Left lung (tissue), 10 donors: Measurements from ENCODE around the gene B4GALNT1. TPM values are rescaled to one million over a fixed set of nuclear protein-coding genes. Genes with fewer than 3 reads are reported as not detected.

ENCODE experiments used
- ATAC-seq: fragments of 200-7000 bp; cut with Tn5 transposase; one replicate; pipeline ENCODE4 v1.9.1; 2020; ENCODE audit warnings: moderate library complexity
- DNase-seq, 4 donors: peaks; one replicate each; pipeline ENCODE4 v3.0.0-alpha.2; 2013 to 2020
- H3K27ac ChIP-seq, 2 donors: fragments of 200-600 bp; sonication (generic) in 1 of 2; one replicate each; pipeline versions ENCODE4 v1.5.0 to v1.8.0; 2020 to 2021
- H3K27me3 ChIP-seq, 2 donors: fragments of 200-600 bp; sonication (generic) in 1 of 2; one replicate each; pipeline versions ENCODE4 v1.5.0 to v1.8.0; 2020 to 2021
- H3K36me3 ChIP-seq, 2 donors: fragments of 200-600 bp; sonication (generic) in 1 of 2; one replicate each; pipeline versions ENCODE4 v1.5.0 to v1.8.0; 2020 to 2021
- H3K4me1 ChIP-seq, 2 donors: fragments of 200-600 bp; one replicate each; pipeline ENCODE4 v1.8.0; 2021
- H3K4me3 ChIP-seq, 2 donors: fragments of 200-600 bp; sonication (generic) in 1 of 2; one replicate each; pipeline versions ENCODE4 v1.5.0 to v1.8.0; 2020 to 2021; ENCODE audit warnings: mild to moderate bottlenecking in 1 of 2
- H3K9me3 ChIP-seq, 2 donors: fragments of 200-600 bp; sonication (generic) in 1 of 2; one replicate each; pipeline versions ENCODE4 v1.5.0 to v1.8.0; 2020 to 2021
- CTCF ChIP-seq, 2 donors: fragments of 200-600 bp; sonication (generic) in 1 of 2; IDR thresholded peaks; one replicate each; pipeline versions ENCODE4 v1.5.0 to v1.8.0; 2021; ENCODE audit warnings: antibody characterized with exemption in 2 of 2
- intact Hi-C, 2 donors: fragments of 100-400 bp; cut with DNase I; formaldehyde crosslinking; loops; one replicate each; pipeline versions ENCODE4 v1.11.2 to v1.14.2; 2022
- polyA plus RNA-seq, 6 donors: library from polyadenylated mRNA; unstranded; fragments of 120-200 nt; gene quantifications; one replicate each; pipeline ENCODE4 v1.2.1, GENCODE V29; 2013; ENCODE audit not compliant: insufficient read length in 6 of 6
- total RNA-seq, 2 donors: library from RNA; stranded (reverse); fragmentation: NEBNext Ultra II Directional; extraction: Animal tissue kit (Norgen Biotek cat#: 25700); gene quantifications; one replicate each; pipeline ENCODE4 v1.2.1, GENCODE V29; 2021
- donor health status: DM: no; HTN: yes; CAD: no.
- donor health status: DM: no; HTN: no; CAD: no.

Gene B4GALNT1
- total and polyA plus RNA-seq, 8 donors = 0.78 to 3.8 (median 1.4) TPM

- Histone ChIP-seq H3K4me3 (no peak overlapping the region), H3K36me3 (no peaks in the 10 kb centered on the region), H3K4me1 (peaks cover 13 to 38% of the 10 kb centered on the region in 2 donors), H3K27ac (no peak overlapping the region), H3K9me3 (no peaks in the 10 kb centered on the region), H3K27me3 (peaks cover 68 to 100% of the 10 kb centered on the region in 2 donors)
- DNase-seq (no peak), ATAC-seq (no peak)
- TF ChIP-seq CTCF (IDR thresholded peaks at IDR 0.05) = no peak
- intact Hi-C loops = no loop called here
Observed at GRCh38 chr12:57624441-57625220, 8.4 kb downstream of the B4GALNT1 start.

- Histone ChIP-seq H3K36me3 (no peaks in the 10 kb centered on the region), H3K27ac (no peak overlapping the region), H3K9me3 (no peaks in the 10 kb centered on the region), H3K4me3 (no peak overlapping the region), H3K27me3 (peaks cover 75 to 100% of the 10 kb centered on the region in 2 donors), H3K4me1 (peaks cover 13 to 43% of the 10 kb centered on the region in 2 donors)
- DNase-seq (no peak), ATAC-seq (no peak)
- TF ChIP-seq CTCF (IDR thresholded peaks at IDR 0.05) = no peak
- intact Hi-C loops = loop anchor here in 1 of 2 donors (2.0 kb wide), 1 partner anchor 41 kb away; no protein-coding TSS in a partner anchor
Observed at GRCh38 chr12:57623811-57624390, 9.1 kb downstream of the B4GALNT1 start.

- intact Hi-C loops = loop anchor here in 1 of 2 donors (2.0 kb wide), 1 partner anchor 41 kb away; no protein-coding TSS in a partner anchor
- no peaks in the 10 kb centered on the region for H3K36me3 ChIP-seq
- TF ChIP-seq CTCF (IDR thresholded peaks at IDR 0.05) = no peak
- DNase-seq (no peak), ATAC-seq (no peak)
- peaks cover 71 to 100% of the 10 kb centered on the region in 2 donors for H3K27me3 ChIP-seq
- no peak overlapping the region for H3K4me3 ChIP-seq
- H3K9me3 ChIP-seq = no peaks in the 10 kb centered on the region
- peaks cover 13 to 43% of the 10 kb centered on the region in 2 donors for H3K4me1 ChIP-seq
- H3K27ac ChIP-seq = no peak overlapping the region
Observed at GRCh38 chr12:57623385-57623784, 9.6 kb downstream of the B4GALNT1 start.

GRCh38 chr12:57622293-57623245 is 10.4 kb downstream of the B4GALNT1 start:
- H3K36me3 ChIP-seq = no peaks in the 10 kb centered on the region
- H3K27ac ChIP-seq = no peak overlapping the region
- no peaks in the 10 kb centered on the region for H3K9me3 ChIP-seq
- intact Hi-C loops = loop anchor here in 1 of 2 donors (2.0 kb wide), 1 partner anchor 40 kb away; no protein-coding TSS in a partner anchor
- no peak overlapping the region for H3K4me3 ChIP-seq
- peaks cover 63 to 100% of the 10 kb centered on the region in 2 donors for H3K27me3 ChIP-seq
- ATAC-seq (no peak), DNase-seq (no peak)
- no peak for TF ChIP-seq CTCF (IDR thresholded peaks at IDR 0.05)
- H3K4me1 ChIP-seq = peaks cover 9 to 36% of the 10 kb centered on the region in 2 donors
